Fibroblast of the aortic adventitia (primary cell): ENCODE results near the gene PTGFRN. TPM values are rescaled to one million over a fixed set of nuclear protein-coding genes. Genes with fewer than 3 reads are reported as not detected.

Experiments
- DNase-seq: peaks from one replicate; pipeline ENCODE4 v3.0.0-alpha.2; 2010; ENCODE audit warnings: low read depth
- H3K4me3 ChIP-seq: 2 replicates; pipeline ENCODE4 v1.5.1; 2011; ENCODE audit warnings: low read depth, mild to moderate bottlenecking, control low read depth, low read length, moderate library complexity
- CTCF ChIP-seq: IDR thresholded peaks from 2 replicates; pipeline ENCODE4 v1.5.1; 2011; ENCODE audit warnings: mild to moderate bottlenecking, low read length, control low read depth, inconsistent platforms; ENCODE audit not compliant: insufficient read depth
- total RNA-seq: library from RNA; depleted of rRNA; stranded (reverse); fragments of >200 nt; gene quantifications from 2 replicates; pipeline ENCODE4 v1.2.3, GENCODE V29; 2012; ENCODE audit warnings: low replicate concordance

The PTGFRN gene
- total RNA-seq, 1 donor: 39.8 TPM

- TF ChIP-seq CTCF: no peak
- H3K4me3 ChIP-seq: no peak overlapping the region
- DNase-seq: no peak
Observed at GRCh38 chr1:116879478-116880133, 30.1 kb upstream of the PTGFRN start.

GRCh38 chr1:116880917-116881316 is 28.8 kb upstream of the PTGFRN start:
- peak; percentile 48 for DNase-seq
- H3K4me3 ChIP-seq: no peak overlapping the region
- no peak for TF ChIP-seq CTCF

GRCh38 chr1:116881879-116882520 is 27.7 kb upstream of the PTGFRN start:
- peak; percentile 41 for TF ChIP-seq CTCF
- DNase-seq: peak; percentile 97
- no peak overlapping the region for H3K4me3 ChIP-seq

GRCh38 chr1:116882866-116883265 is 26.9 kb upstream of the PTGFRN start:
- no peak overlapping the region for H3K4me3 ChIP-seq
- DNase-seq: no peak
- no peak for TF ChIP-seq CTCF

- TF ChIP-seq CTCF: no peak
- H3K4me3 ChIP-seq: no peak overlapping the region
- DNase-seq: peak; percentile 43
Observed at GRCh38 chr1:116886291-116886878, 23.3 kb upstream of the PTGFRN start.

GRCh38 chr1:116887212-116887611 is 22.5 kb upstream of the PTGFRN start:
- H3K4me3 ChIP-seq: no peak overlapping the region
- no peak for DNase-seq
- no peak for TF ChIP-seq CTCF
